SHP77 treated with DMSO at 0.1 percent for 48 hours (cell line): ENCODE measurements around the gene WASF3.

Source experiments
- DNase-seq: peaks from one replicate; lab custom pipeline; 2025; lab: John Stamatoyannopoulos, UW

Gene WASF3

GRCh38 chr13:26682606-26683005 lies 125.1 kb downstream of the WASF3 start:
- no peak for DNase-seq

GRCh38 chr13:26685606-26686005 lies 128.1 kb downstream of the WASF3 start:
- DNase-seq, result no peak

GRCh38 chr13:26686285-26686684 lies 128.8 kb downstream of the WASF3 start:
- DNase-seq, result no peak

GRCh38 chr13:26688286-26688685 lies 130.8 kb downstream of the WASF3 start:
- no peak for DNase-seq

- no peak for DNase-seq
These were observed 131.5 kb downstream of the WASF3 start for GRCh38 chr13:26688980-26689379.

- no peak for DNase-seq
These were observed 136.4 kb downstream of the WASF3 start for GRCh38 chr13:26693749-26694463.

- no peak for DNase-seq
These were observed 137.3 kb downstream of the WASF3 start for GRCh38 chr13:26694609-26695359.

- DNase-seq, result no peak
These were observed 137.8 kb downstream of the WASF3 start for GRCh38 chr13:26695360-26695705.

- DNase-seq, result no peak
These were observed 138.4 kb downstream of the WASF3 start for GRCh38 chr13:26695891-26696311.

GRCh38 chr13:26697069-26697955 lies 139.8 kb downstream of the WASF3 start:
- DNase-seq, result no peak

- peak; percentile 62 for DNase-seq
These were observed 141.1 kb downstream of the WASF3 start for GRCh38 chr13:26698392-26699196.

GRCh38 chr13:26699197-26699490 lies 141.7 kb downstream of the WASF3 start:
- DNase-seq, result no peak

GRCh38 chr13:26705536-26705935 lies 148.1 kb downstream of the WASF3 start:
- DNase-seq, result no peak

GRCh38 chr13:26706381-26706780 lies 148.9 kb downstream of the WASF3 start:
- no peak for DNase-seq

GRCh38 chr13:26707122-26708006 lies 149.9 kb downstream of the WASF3 start:
- no peak for DNase-seq

GRCh38 chr13:26708007-26708297 lies 150.5 kb downstream of the WASF3 start:
- no peak for DNase-seq

GRCh38 chr13:26709461-26709860 lies 152.0 kb downstream of the WASF3 start:
- DNase-seq, result no peak

GRCh38 chr13:26710166-26710565 lies 152.7 kb downstream of the WASF3 start:
- no peak for DNase-seq

GRCh38 chr13:26711211-26711610 lies 153.7 kb downstream of the WASF3 start:
- no peak for DNase-seq

GRCh38 chr13:26713341-26713740 lies 155.9 kb downstream of the WASF3 start:
- no peak for DNase-seq

- DNase-seq, result no peak
These were observed 159.5 kb downstream of the WASF3 start for GRCh38 chr13:26716984-26717383.
